KMS-11 (cell line): ENCODE results near the gene DHRS1.

ENCODE experiments used
- H2AFZ ChIP-seq: fragments of 200-600 bp; sonication (generic); 2 replicates; pipeline ENCODE4 v1.6.1; 2016; ENCODE audit warnings: antibody characterized with exemption, mixed run types, low read depth
- H3K27ac ChIP-seq: fragments of 200-600 bp; sonication (generic); 2 replicates; pipeline ENCODE4 v1.6.1; 2016; ENCODE audit warnings: mild to moderate bottlenecking, mixed run types
- H3K27me3 ChIP-seq: fragments of 200-600 bp; sonication (generic); 2 replicates; pipeline ENCODE4 v1.6.1; 2017; ENCODE audit warnings: mild to moderate bottlenecking, low read depth, mixed run types, moderate library complexity; ENCODE audit not compliant: insufficient read depth
- H3K36me3 ChIP-seq: fragments of 200-600 bp; sonication (generic); 2 replicates; pipeline ENCODE4 v1.6.1; 2017; ENCODE audit warnings: mild to moderate bottlenecking, mixed run types; ENCODE audit not compliant: insufficient read depth
- H3K4me1 ChIP-seq: fragments of 200-600 bp; sonication (generic); 2 replicates; pipeline ENCODE4 v1.6.1; 2016; ENCODE audit warnings: mild to moderate bottlenecking, low read depth, mixed run types; ENCODE audit not compliant: poor library complexity, severe bottlenecking
- H3K4me2 ChIP-seq: fragments of 200-600 bp; sonication (generic); 2 replicates; pipeline ENCODE4 v1.7.0; 2016; ENCODE audit warnings: mild to moderate bottlenecking, mixed run types
- H3K4me3 ChIP-seq: fragments of 200-600 bp; sonication (generic); IDR thresholded peaks from 2 replicates; pipeline ENCODE4 v1.6.1; 2017; ENCODE audit warnings: low read depth, low read length, mixed read lengths; ENCODE audit not compliant: insufficient read depth
- H3K79me2 ChIP-seq: fragments of 200-600 bp; sonication (generic); 2 replicates; pipeline ENCODE4 v1.6.1; 2016; ENCODE audit warnings: low read depth, mixed run types; ENCODE audit not compliant: insufficient read depth
- H3K9ac ChIP-seq: fragments of 200-600 bp; sonication (generic); 2 replicates; pipeline ENCODE4 v1.6.1; 2016; ENCODE audit warnings: mild to moderate bottlenecking, mixed run types
- H4K20me1 ChIP-seq: fragments of 200-600 bp; sonication (generic); 2 replicates; pipeline ENCODE4 v1.6.1; 2016; ENCODE audit warnings: mild to moderate bottlenecking, mixed run types; ENCODE audit not compliant: insufficient read depth
- CTCF ChIP-seq: fragments of 200-600 bp; sonication (generic); conservative IDR thresholded peaks from 2 replicates; pipeline ENCODE4 v1.6.1; 2017; ENCODE audit warnings: low read depth, mild to moderate bottlenecking, antibody characterized with exemption, low read length, moderate library complexity, mixed read lengths

DHRS1 gene

GRCh38 chr14:24268225-24268624 is 31.4 kb downstream of the DHRS1 start:
- Histone ChIP-seq H3K36me3 (no peaks in the 10 kb centered on the region), H3K4me2 (no peak overlapping the region), H3K4me3 (no peak overlapping the region), H4K20me1 (no peaks in the 10 kb centered on the region), H2AFZ (no peak overlapping the region), H3K27me3 (no peaks in the 10 kb centered on the region), H3K79me2 (no peaks in the 10 kb centered on the region), H3K27ac (no peak overlapping the region), H3K4me1 (peaks cover 10% of the 10 kb centered on the region), H3K9ac (no peak overlapping the region)
- no peak for TF ChIP-seq CTCF

- Histone ChIP-seq H3K79me2 (no peaks in the 10 kb centered on the region), H3K27me3 (no peaks in the 10 kb centered on the region), H3K36me3 (no peaks in the 10 kb centered on the region), H3K27ac (no peak overlapping the region), H2AFZ (no peak overlapping the region), H3K4me2 (no peak overlapping the region), H4K20me1 (no peaks in the 10 kb centered on the region), H3K4me1 (peaks cover 8% of the 10 kb centered on the region), H3K4me3 (no peak overlapping the region), H3K9ac (no peak overlapping the region)
- no peak for TF ChIP-seq CTCF
These were observed 32.1 kb downstream of the DHRS1 start for GRCh38 chr14:24267516-24267915.

GRCh38 chr14:24266344-24267244 is 33.0 kb downstream of the DHRS1 start:
- no peak for TF ChIP-seq CTCF
- Histone ChIP-seq H3K79me2 (no peaks in the 10 kb centered on the region), H3K9ac (no peak overlapping the region), H2AFZ (no peak overlapping the region), H3K4me2 (no peak overlapping the region), H4K20me1 (no peaks in the 10 kb centered on the region), H3K36me3 (no peaks in the 10 kb centered on the region), H3K4me3 (no peak overlapping the region), H3K27me3 (no peaks in the 10 kb centered on the region), H3K27ac (no peak overlapping the region), H3K4me1 (no peaks in the 10 kb centered on the region)

- H3K4me2 ChIP-seq: no peak overlapping the region
- no peak for TF ChIP-seq CTCF
- H3K79me2 ChIP-seq: no peaks in the 10 kb centered on the region
- no peak overlapping the region for H3K27ac ChIP-seq
- no peaks in the 10 kb centered on the region for H3K27me3 ChIP-seq
- H3K4me1 ChIP-seq: no peaks in the 10 kb centered on the region
- no peaks in the 10 kb centered on the region for H4K20me1 ChIP-seq
- no peak overlapping the region for H3K9ac ChIP-seq
- H3K36me3 ChIP-seq: no peaks in the 10 kb centered on the region
- H2AFZ ChIP-seq: no peak overlapping the region
- H3K4me3 ChIP-seq: no peak overlapping the region
These were observed 35.3 kb downstream of the DHRS1 start for GRCh38 chr14:24264298-24264697.
